ENCODE measurements around the gene PRTN3. TPM values are rescaled to one million over a fixed set of nuclear protein-coding genes. Genes with fewer than 3 reads are reported as not detected.

Gene PRTN3
- total RNA-seq, 1 experiment from 2014 or later, result 0.14 TPM

GRCh38 chr19:801861-802497 is 38.8 kb upstream of the PRTN3 start:
- in situ Hi-C loops (cut with HindIII; ENCODE audit: low pct_unique_long_range_greater_than_20kb, low sequenced_read_pairs), result no loop called here

GRCh38 chr19:802498-803098 is 38.2 kb upstream of the PRTN3 start:
- DNase-seq (ENCODE audit: low read depth), result no peak
- in situ Hi-C loops (cut with HindIII; ENCODE audit: low pct_unique_long_range_greater_than_20kb, low sequenced_read_pairs), result no loop called here

More at GRCh38 chr19:801861-802497, 38.8 kb upstream of the PRTN3 start:
- DNase-seq (ENCODE audit: low read depth), result no peak

GRCh38 chr19:803099-803561 is 37.7 kb upstream of the PRTN3 start:
- in situ Hi-C loops (cut with HindIII; ENCODE audit: low pct_unique_long_range_greater_than_20kb, low sequenced_read_pairs), result no loop called here
- DNase-seq (ENCODE audit: low read depth), result no peak

- in situ Hi-C loops (cut with HindIII; ENCODE audit: low pct_unique_long_range_greater_than_20kb, low sequenced_read_pairs), result no loop called here
- DNase-seq (ENCODE audit: low read depth), result no peak
Measured at GRCh38 chr19:803686-804418, 36.9 kb upstream of the PRTN3 start.

GRCh38 chr19:804419-805165 is 36.2 kb upstream of the PRTN3 start:
- in situ Hi-C loops (cut with HindIII; ENCODE audit: low pct_unique_long_range_greater_than_20kb, low sequenced_read_pairs), result no loop called here
- no peak for DNase-seq (ENCODE audit: low read depth)

- in situ Hi-C loops (cut with HindIII; ENCODE audit: low pct_unique_long_range_greater_than_20kb, low sequenced_read_pairs), result no loop called here
- no peak for DNase-seq (ENCODE audit: low read depth)
Measured at GRCh38 chr19:805166-805551, 35.6 kb upstream of the PRTN3 start.

GRCh38 chr19:805600-806550 is 34.9 kb upstream of the PRTN3 start:
- in situ Hi-C loops (cut with HindIII; ENCODE audit: low pct_unique_long_range_greater_than_20kb, low sequenced_read_pairs), result no loop called here
- no peak for DNase-seq (ENCODE audit: low read depth)

- in situ Hi-C loops (cut with HindIII; ENCODE audit: low pct_unique_long_range_greater_than_20kb, low sequenced_read_pairs), result no loop called here
Measured at GRCh38 chr19:806815-807421, 33.9 kb upstream of the PRTN3 start.

GRCh38 chr19:807627-808422 is 33.0 kb upstream of the PRTN3 start:
- in situ Hi-C loops (cut with HindIII; ENCODE audit: low pct_unique_long_range_greater_than_20kb, low sequenced_read_pairs), result no loop called here
- no peak for DNase-seq (ENCODE audit: low read depth)

More at GRCh38 chr19:806815-807421, 33.9 kb upstream of the PRTN3 start:
- DNase-seq (ENCODE audit: low read depth), result no peak

- DNase-seq (ENCODE audit: low read depth), result no peak
- in situ Hi-C loops (cut with HindIII; ENCODE audit: low pct_unique_long_range_greater_than_20kb, low sequenced_read_pairs), result no loop called here
Measured at GRCh38 chr19:808423-808775, 32.4 kb upstream of the PRTN3 start.

GRCh38 chr19:810077-810855 is 30.5 kb upstream of the PRTN3 start:
- in situ Hi-C loops (cut with HindIII; ENCODE audit: low pct_unique_long_range_greater_than_20kb, low sequenced_read_pairs), result no loop called here
- DNase-seq (ENCODE audit: low read depth), result no peak

- no peak for DNase-seq (ENCODE audit: low read depth)
Measured at GRCh38 chr19:810883-811489, 29.8 kb upstream of the PRTN3 start.

GRCh38 chr19:811506-812048 is 29.2 kb upstream of the PRTN3 start:
- no peak for DNase-seq (ENCODE audit: low read depth)
- in situ Hi-C loops (cut with HindIII; ENCODE audit: low pct_unique_long_range_greater_than_20kb, low sequenced_read_pairs), result no loop called here

More at GRCh38 chr19:810883-811489, 29.8 kb upstream of the PRTN3 start:
- in situ Hi-C loops (cut with HindIII; ENCODE audit: low pct_unique_long_range_greater_than_20kb, low sequenced_read_pairs), result no loop called here

GRCh38 chr19:812049-812746 is 28.6 kb upstream of the PRTN3 start:
- in situ Hi-C loops (cut with HindIII; ENCODE audit: low pct_unique_long_range_greater_than_20kb, low sequenced_read_pairs), result no loop called here
- DNase-seq (ENCODE audit: low read depth), result no peak

GRCh38 chr19:812747-813218 is 28.0 kb upstream of the PRTN3 start:
- in situ Hi-C loops (cut with HindIII; ENCODE audit: low pct_unique_long_range_greater_than_20kb, low sequenced_read_pairs), result no loop called here
- DNase-seq (ENCODE audit: low read depth), result no peak

Data from Caki2 (cell line).